SK-N-SH (cell line): ENCODE measurements around the gene PLCL2. TPM values are rescaled to one million over a fixed set of nuclear protein-coding genes. Genes with fewer than 3 reads are reported as not detected.

Experiments
- CTCF ChIA-PET: fragments of 300-600, 350-600 bp; formaldehyde crosslinking; extraction: SDS; loops from one replicate; lab custom pipeline; 2021; lab: Yijun Ruan, JAX
- POLR2A ChIA-PET: fragments of 350-600 bp; sonication (Branson Sonifier 250); formaldehyde crosslinking; extraction: SDS; loops from one replicate; lab custom pipeline; 2020; ENCODE audit warnings: antibody characterized with exemption, inconsistent platforms; lab: Yijun Ruan, JAX
- DNase-seq: peaks from one replicate; pipeline ENCODE4 v3.0.0; 2012
- H2AFZ ChIP-seq: fragments of 200-600 bp; sonication (generic); 2 replicates; pipeline ENCODE4 v1.8.1; 2016; ENCODE audit warnings: antibody characterized with exemption, mild to moderate bottlenecking, low read depth
- H3F3A ChIP-seq: fragments of 200-600 bp; sonication (generic); replicated peaks from 2 replicates; pipeline ENCODE3; 2016; ENCODE audit warnings: antibody characterized with exemption, mild to moderate bottlenecking; ENCODE audit not compliant: insufficient read depth
- H3K27ac ChIP-seq, 2 experiments: fragments of 200-500 bp in 1 of 2; fragments of 200-600 bp in 1 of 2; sonication (Bioruptor generic) in 1 of 2; sonication (generic), shearing (Covaris generic) in 1 of 2; 2 replicates each; pipeline versions ENCODE4 v1.5.1 to v1.6.1; 2014 to 2016; ENCODE audit warnings: low read depth in 2 of 2, inconsistent platforms in 1 of 2, low read length in 1 of 2, mild to moderate bottlenecking in 1 of 2, mixed read lengths in 1 of 2
- H3K27me3 ChIP-seq: fragments of 200-600 bp; sonication (generic), shearing (Covaris generic); 2 replicates; pipeline ENCODE4 v1.6.1; 2016; ENCODE audit warnings: mixed run types; ENCODE audit not compliant: insufficient read depth
- H3K36me3 ChIP-seq, 2 experiments: fragments of 200-500 bp in 1 of 2; fragments of 200-600 bp in 1 of 2; sonication (Bioruptor generic) in 1 of 2; sonication (generic) in 1 of 2; replicated peaks in 1 of 2; 2 replicates each; pipeline versions ENCODE3 to v1.5.1; 2014 to 2016; ENCODE audit warnings: low read length in 1 of 2, mild to moderate bottlenecking in 1 of 2; ENCODE audit not compliant: insufficient read depth in 2 of 2, control insufficient read depth in 1 of 2
- H3K4me1 ChIP-seq, 2 experiments: fragments of 200-500 bp in 1 of 2; fragments of 200-600 bp in 1 of 2; sonication (Bioruptor generic) in 1 of 2; sonication (generic), shearing (Covaris generic) in 1 of 2; 2 replicates each; pipeline versions ENCODE4 v1.5.1 to v1.6.1; 2014 to 2016; ENCODE audit warnings: low read depth in 1 of 2, low read length in 1 of 2, mixed run types in 1 of 2; ENCODE audit not compliant: insufficient read depth in 2 of 2, control insufficient read depth in 1 of 2
- H3K4me2 ChIP-seq: fragments of 200-600 bp; sonication (generic), shearing (Covaris generic); 2 replicates; pipeline ENCODE4 v1.6.1; 2017; ENCODE audit warnings: mixed run types
- H3K4me3 ChIP-seq, 2 experiments: fragments of 200-500 bp in 1 of 2; fragments of 200-600 bp in 1 of 2; sonication (Bioruptor generic) in 1 of 2; sonication (generic), shearing (Covaris generic) in 1 of 2; 2 replicates each; pipeline versions ENCODE4 v1.5.1 to v1.8.1; 2014 to 2016; ENCODE audit warnings: low read depth in 2 of 2, inconsistent platforms in 1 of 2, low read length in 1 of 2, mild to moderate bottlenecking in 1 of 2, mixed read lengths in 1 of 2, moderate library complexity in 1 of 2
- H3K79me2 ChIP-seq: fragments of 200-600 bp; sonication (generic); 2 replicates; pipeline ENCODE4 v1.8.1; 2017; ENCODE audit warnings: mild to moderate bottlenecking; ENCODE audit not compliant: insufficient read depth
- H3K9ac ChIP-seq: fragments of 200-600 bp; sonication (generic); 2 replicates; pipeline ENCODE4 v1.6.1; 2017; ENCODE audit warnings: mixed run types
- H3K9me2 ChIP-seq: fragments of 200-600 bp; sonication (generic); 2 replicates; pipeline ENCODE4 v1.6.1; 2017; ENCODE audit warnings: mixed run types
- H3K9me3 ChIP-seq: fragments of 200-600 bp; sonication (generic); 2 replicates; pipeline ENCODE4 v1.6.1; 2017; ENCODE audit warnings: mixed run types, mild to moderate bottlenecking, moderate library complexity
- H4K20me1 ChIP-seq: fragments of 200-600 bp; sonication (generic); 2 replicates; pipeline ENCODE4 v1.6.1; 2017; ENCODE audit warnings: mild to moderate bottlenecking, mixed run types; ENCODE audit not compliant: insufficient read depth
- FOXJ3 ChIP-seq: sonication (generic); formaldehyde crosslinking; IDR thresholded peaks from 2 replicates; pipeline ENCODE4 v1.5.1; 2020; ENCODE audit warnings: mild to moderate bottlenecking, missing genetic modification reagents
- FOXM1 ChIP-seq: IDR thresholded peaks from 2 replicates; pipeline ENCODE4 v1.4.0; 2012; ENCODE audit warnings: low read depth, mild to moderate bottlenecking
- GABPA ChIP-seq: IDR thresholded peaks from 2 replicates; pipeline ENCODE4 v1.4.0; 2012; ENCODE audit warnings: low read depth, mild to moderate bottlenecking
- GATA2 ChIP-seq: sonication (generic); formaldehyde crosslinking; IDR thresholded peaks from 2 replicates; pipeline ENCODE4 v1.5.0; 2020; ENCODE audit warnings: mild to moderate bottlenecking, missing genetic modification reagents
- NRF1 ChIP-seq: IDR thresholded peaks from 2 replicates; pipeline ENCODE4 v1.6.1; 2012; ENCODE audit warnings: low read depth, mild to moderate bottlenecking, low read length
- RAD21 ChIP-seq: IDR thresholded peaks from 2 replicates; pipeline ENCODE4 v1.6.1; 2012; ENCODE audit warnings: mild to moderate bottlenecking, low read length
- RCOR1 ChIP-seq: fragments of 150-350 bp; IDR thresholded peaks from 2 replicates; pipeline ENCODE4 v1.6.1; 2017; ENCODE audit warnings: antibody characterized with exemption, low read length
- WGBS: methylation state at CpG from one replicate; pipeline ENCODE4 v1.1.6; 2017; ENCODE audit warnings: low lambda C conversion rate; 5-methylcytosine and 5-hydroxymethylcytosine counted together
- polyA plus RNA-seq, 3 experiments: library from polyadenylated mRNA; depleted of rRNA; stranded (reverse); fragments of >200 nt; gene quantifications; 2 replicates each; pipeline ENCODE4 v1.2.3, GENCODE V29; 2012
- TF ChIP-seq, protein P1 (sequence below): fragments of 200-600 bp; sonication (generic); IDR thresholded peaks from 2 replicates; pipeline ENCODE4 v1.6.1; 2017; ENCODE audit warnings: antibody characterized with exemption, mild to moderate bottlenecking, moderate library complexity
- TF ChIP-seq, protein P2 (sequence below): fragments of 150-350 bp; IDR thresholded peaks from 2 replicates; pipeline ENCODE4 v1.6.1; 2016; ENCODE audit warnings: mild to moderate bottlenecking, low read depth, low read length
- TF ChIP-seq, protein P3 (sequence below): IDR thresholded peaks from 2 replicates; pipeline ENCODE4; 2012

Gene PLCL2
- polyA plus RNA-seq, 1 of the 3 experiments (the other 2 are of a cell fraction), result 0.85 TPM

DNA sequence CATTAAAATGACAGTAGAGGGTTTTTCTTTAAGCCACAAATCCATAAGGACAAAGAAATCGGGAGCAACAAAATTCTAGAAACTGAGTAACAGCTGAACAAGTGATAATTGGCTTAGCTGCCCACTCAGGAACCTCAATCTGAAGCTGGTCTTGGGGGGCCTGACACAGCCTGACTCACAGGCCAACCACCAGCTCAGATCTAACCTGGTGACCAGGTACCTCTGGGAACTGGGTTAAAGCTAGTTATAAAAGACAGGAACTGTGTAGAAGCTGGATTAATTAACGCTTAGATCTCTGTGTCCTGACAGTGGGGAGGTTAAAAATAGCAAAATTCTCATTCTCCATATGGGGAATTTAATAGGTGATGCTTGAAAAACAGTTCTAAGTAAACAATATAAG is 161.9 kb downstream of the PLCL2 start (continued):
- TF ChIP-seq, protein P1, sequence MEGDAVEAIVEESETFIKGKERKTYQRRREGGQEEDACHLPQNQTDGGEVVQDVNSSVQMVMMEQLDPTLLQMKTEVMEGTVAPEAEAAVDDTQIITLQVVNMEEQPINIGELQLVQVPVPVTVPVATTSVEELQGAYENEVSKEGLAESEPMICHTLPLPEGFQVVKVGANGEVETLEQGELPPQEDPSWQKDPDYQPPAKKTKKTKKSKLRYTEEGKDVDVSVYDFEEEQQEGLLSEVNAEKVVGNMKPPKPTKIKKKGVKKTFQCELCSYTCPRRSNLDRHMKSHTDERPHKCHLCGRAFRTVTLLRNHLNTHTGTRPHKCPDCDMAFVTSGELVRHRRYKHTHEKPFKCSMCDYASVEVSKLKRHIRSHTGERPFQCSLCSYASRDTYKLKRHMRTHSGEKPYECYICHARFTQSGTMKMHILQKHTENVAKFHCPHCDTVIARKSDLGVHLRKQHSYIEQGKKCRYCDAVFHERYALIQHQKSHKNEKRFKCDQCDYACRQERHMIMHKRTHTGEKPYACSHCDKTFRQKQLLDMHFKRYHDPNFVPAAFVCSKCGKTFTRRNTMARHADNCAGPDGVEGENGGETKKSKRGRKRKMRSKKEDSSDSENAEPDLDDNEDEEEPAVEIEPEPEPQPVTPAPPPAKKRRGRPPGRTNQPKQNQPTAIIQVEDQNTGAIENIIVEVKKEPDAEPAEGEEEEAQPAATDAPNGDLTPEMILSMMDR, result no peak

DNA sequence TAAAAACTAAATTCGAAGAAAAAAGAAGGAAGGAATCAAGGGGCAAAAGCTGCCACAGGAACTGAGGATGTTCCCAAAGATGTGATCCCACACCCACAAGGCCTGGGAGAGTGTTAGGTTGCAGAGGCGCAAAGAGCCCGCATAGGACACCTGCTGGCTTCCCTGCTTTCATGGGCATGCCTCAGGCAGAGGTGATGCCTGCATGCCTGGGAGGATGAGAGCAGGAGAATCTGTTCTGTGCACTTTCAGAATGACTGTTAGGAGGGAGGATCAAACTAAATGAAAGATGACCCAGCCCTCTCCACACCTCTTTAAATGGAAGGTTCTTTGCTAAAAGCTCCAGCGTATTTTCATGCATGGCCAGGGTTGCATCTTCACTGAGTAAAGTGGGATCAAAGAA is 162.4 kb downstream of the PLCL2 start:
- Histone ChIP-seq H3K4me3 (no peak overlapping the region), H3K27ac (no peak overlapping the region), H2AFZ (no peak overlapping the region), H4K20me1 (no peaks in the 10 kb centered on the region), H3K27me3 (no peaks in the 10 kb centered on the region), H3K79me2 (no peaks in the 10 kb centered on the region), H3K9me2 (no peaks in the 10 kb centered on the region), H3K9ac (no peak overlapping the region), H3F3A (no peaks in the 10 kb centered on the region), H3K4me2 (no peak overlapping the region), H3K9me3 (no peaks in the 10 kb centered on the region), H3K4me1 (peaks cover 0 to 4% of the 10 kb centered on the region in 2 experiments; a peak in 2 of 4 replicates), H3K36me3 (peaks cover 0 to 10% of the 10 kb centered on the region in 2 experiments)
- ChIA-PET CTCF (interaction anchor here (1.1 kb wide), 1 partner anchor 757 kb away, joined by 3 read pairs; no protein-coding TSS in a partner anchor), POLR2A (no interaction called here)
- TF ChIP-seq GATA2, result no peak
- TF ChIP-seq RCOR1, result no peak
- TF ChIP-seq FOXJ3 (CRISPR knock-in tag), result no peak
- TF ChIP-seq RAD21, result no peak
- TF ChIP-seq, protein P2, sequence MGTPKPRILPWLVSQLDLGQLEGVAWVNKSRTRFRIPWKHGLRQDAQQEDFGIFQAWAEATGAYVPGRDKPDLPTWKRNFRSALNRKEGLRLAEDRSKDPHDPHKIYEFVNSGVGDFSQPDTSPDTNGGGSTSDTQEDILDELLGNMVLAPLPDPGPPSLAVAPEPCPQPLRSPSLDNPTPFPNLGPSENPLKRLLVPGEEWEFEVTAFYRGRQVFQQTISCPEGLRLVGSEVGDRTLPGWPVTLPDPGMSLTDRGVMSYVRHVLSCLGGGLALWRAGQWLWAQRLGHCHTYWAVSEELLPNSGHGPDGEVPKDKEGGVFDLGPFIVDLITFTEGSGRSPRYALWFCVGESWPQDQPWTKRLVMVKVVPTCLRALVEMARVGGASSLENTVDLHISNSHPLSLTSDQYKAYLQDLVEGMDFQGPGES, result no peak
- 83% methylated on average over 4 of the region's 4 CpGs for WGBS
- no peak for DNase-seq

DNA sequence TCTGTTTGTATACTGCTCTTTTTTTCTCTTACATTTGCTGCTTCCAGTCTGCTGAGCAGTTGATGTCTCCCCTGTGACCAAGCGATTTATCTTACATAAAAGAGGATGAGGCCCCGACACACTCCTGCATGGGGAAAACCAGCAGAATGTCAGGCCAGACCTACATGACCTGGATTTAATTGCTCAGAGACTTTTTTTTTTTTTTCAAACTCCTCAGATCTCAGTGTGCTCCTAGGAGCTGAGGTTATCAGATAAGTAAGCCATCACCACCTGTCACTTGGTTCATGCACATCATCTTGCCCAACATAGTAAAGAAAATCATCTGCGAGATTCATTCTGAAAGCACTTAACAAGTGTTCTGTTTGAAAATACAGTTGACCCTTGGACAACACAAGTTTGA is 163.1 kb downstream of the PLCL2 start:
- ChIA-PET CTCF (no interaction called here), POLR2A (no interaction called here)
- Histone ChIP-seq H3K4me2 (no peak overlapping the region), H3K36me3 (peaks cover 0 to 10% of the 10 kb centered on the region in 2 experiments), H3K79me2 (no peaks in the 10 kb centered on the region), H3K9me2 (no peaks in the 10 kb centered on the region), H3K4me3 (no peak overlapping the region), H3K9me3 (no peaks in the 10 kb centered on the region), H3F3A (no peaks in the 10 kb centered on the region), H3K27me3 (no peaks in the 10 kb centered on the region), H3K4me1 (peaks cover 0 to 4% of the 10 kb centered on the region in 2 experiments; a peak in 2 of 4 replicates), H3K27ac (no peak overlapping the region), H3K9ac (no peak overlapping the region), H2AFZ (no peak overlapping the region), H4K20me1 (no peaks in the 10 kb centered on the region)
- WGBS, result 89% methylated on average over 3 of the region's 3 CpGs
- no peak for DNase-seq
- no peak for TF ChIP-seq FOXM1
- TF ChIP-seq NRF1, result no peak
- TF ChIP-seq, protein P3, sequence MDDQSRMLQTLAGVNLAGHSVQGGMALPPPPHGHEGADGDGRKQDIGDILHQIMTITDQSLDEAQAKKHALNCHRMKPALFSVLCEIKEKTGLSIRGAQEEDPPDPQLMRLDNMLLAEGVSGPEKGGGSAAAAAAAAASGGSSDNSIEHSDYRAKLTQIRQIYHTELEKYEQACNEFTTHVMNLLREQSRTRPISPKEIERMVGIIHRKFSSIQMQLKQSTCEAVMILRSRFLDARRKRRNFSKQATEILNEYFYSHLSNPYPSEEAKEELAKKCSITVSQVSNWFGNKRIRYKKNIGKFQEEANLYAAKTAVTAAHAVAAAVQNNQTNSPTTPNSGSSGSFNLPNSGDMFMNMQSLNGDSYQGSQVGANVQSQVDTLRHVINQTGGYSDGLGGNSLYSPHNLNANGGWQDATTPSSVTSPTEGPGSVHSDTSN, result no peak
- no peak for TF ChIP-seq GABPA
